GM18868 (cell line): ENCODE results near the gene ANO9.

Source experiments
- ATAC-seq: cut with Tn5 transposase; IDR thresholded peaks from one replicate; pipeline ENCODE4 v1.9.1; 2021; ENCODE audit warnings: mild to moderate bottlenecking, moderate library complexity; ENCODE audit not compliant: unreplicated experiment

Gene ANO9

GRCh38 chr11:372809-373715, 68.7 kb downstream of the ANO9 start:
- ATAC-seq: no peak

GRCh38 chr11:371716-372590, 69.9 kb downstream of the ANO9 start:
- no peak for ATAC-seq

GRCh38 chr11:371051-371450, 70.8 kb downstream of the ANO9 start:
- no peak for ATAC-seq

- ATAC-seq: no peak
Measured at GRCh38 chr11:370070-370941, 71.5 kb downstream of the ANO9 start.

- ATAC-seq: no peak
Measured at GRCh38 chr11:369336-370018, 72.3 kb downstream of the ANO9 start, which contains the start of gene B4GALNT4. Gene B4GALNT4 (plus strand): TSS chr11:369499. CDS start chr11:369804, 305 bp downstream.

- ATAC-seq: no peak
Measured at GRCh38 chr11:368414-369335, 73.1 kb downstream of the ANO9 start.

- no peak for ATAC-seq
Measured at GRCh38 chr11:367956-368413, 73.8 kb downstream of the ANO9 start.
